GM13977 (cell line): ENCODE data around the gene NRAP.

Source experiments
- DNase-seq: peaks from one replicate; pipeline ENCODE4 v3.0.0; 2012; ENCODE audit warnings: low spot score
- CTCF ChIP-seq: IDR thresholded peaks from 2 replicates; pipeline ENCODE4 v1.5.1; 2012; ENCODE audit warnings: mild to moderate bottlenecking, control low read depth; ENCODE audit not compliant: insufficient read depth; ENCODE audit errors: extremely low read depth, missing control alignments
- in situ Hi-C: fragments of 300-500 bp; cut with MboI; formaldehyde crosslinking; loops from one replicate; pipeline ENCODE4 v1.12.0; 2022; ENCODE audit warnings: low sequenced_read_pairs, low pct_unique_long_range_greater_than_20kb, mixed read lengths, inconsistent platforms; ENCODE audit not compliant: unreplicated experiment

Gene NRAP

GRCh38 chr10:113695691-113696090, 31.9 kb upstream of the NRAP start:
- no peak for TF ChIP-seq CTCF
- in situ Hi-C loops: no loop called here
- DNase-seq: no peak

GRCh38 chr10:113693348-113693747, 29.5 kb upstream of the NRAP start:
- no peak for TF ChIP-seq CTCF
- no peak for DNase-seq
- in situ Hi-C loops: no loop called here

- in situ Hi-C loops: no loop called here
- TF ChIP-seq CTCF: no peak
- no peak for DNase-seq
These were observed 28.4 kb upstream of the NRAP start for GRCh38 chr10:113692271-113692670.

- TF ChIP-seq CTCF: no peak
- no peak for DNase-seq
- in situ Hi-C loops: no loop called here
These were observed 27.5 kb upstream of the NRAP start for GRCh38 chr10:113691381-113691780.

- in situ Hi-C loops: no loop called here
- DNase-seq: no peak
- TF ChIP-seq CTCF: no peak
These were observed 26.9 kb upstream of the NRAP start for GRCh38 chr10:113690749-113691148.

GRCh38 chr10:113689574-113689973, 25.7 kb upstream of the NRAP start:
- in situ Hi-C loops: no loop called here
- no peak for TF ChIP-seq CTCF
- no peak for DNase-seq

GRCh38 chr10:113689057-113689456, 25.2 kb upstream of the NRAP start:
- in situ Hi-C loops: no loop called here
- DNase-seq: no peak
- no peak for TF ChIP-seq CTCF
